Measurements from ENCODE around the gene OGDHL.

- TF ChIP-seq CTCF (IDR thresholded peaks at IDR 0.05) (no peak), POLR2A (IDR thresholded peaks at IDR 0.05) (no peak)
Observed at GRCh38 chr10:49690698-49691356, 71.3 kb downstream of the OGDHL start.
